ENCODE results near the gene SUGP2. TPM values are rescaled to one million over a fixed set of nuclear protein-coding genes. Genes with fewer than 3 reads are reported as not detected.

Gene SUGP2
- total and polyA plus RNA-seq, 9 of the 15 experiments (the other 6 are each of a cell fraction or from before 2014, with no cell fraction given), result 13.1 to 101 (median 63.1) TPM

- TF ChIP-seq PBX2 (CRISPR knock-in tag; IDR thresholded peaks at IDR 0.05; ENCODE audit: low read depth) (peak; percentile 93), PBX2 (tag; conservative IDR thresholded peaks at IDR 0.05; ENCODE audit: low read depth) (peak; percentile 100), THAP12 (CRISPR knock-in tag; IDR thresholded peaks at IDR 0.05) (no peak), OTX1 (CRISPR knock-in tag; IDR thresholded peaks at IDR 0.05) (no peak), IRF9 (tag; IDR thresholded peaks at IDR 0.05) (no peak), E2F3 (CRISPR knock-in tag; IDR thresholded peaks at IDR 0.05) (no peak), ZNF41 (CRISPR knock-in tag; conservative IDR thresholded peaks at IDR 0.05) (no peak), KDM4B (IDR thresholded peaks at IDR 0.05; ENCODE audit: borderline replicate concordance in 2 of 2, low read depth in 1 of 2) (no peak), FOXO4 (CRISPR knock-in tag; IDR thresholded peaks at IDR 0.05) (no peak), GTF2F1 (IDR thresholded peaks at IDR 0.05; ENCODE audit: low read depth, low read length) (no peak), IRF1 (CRISPR knock-in tag; IDR thresholded peaks at IDR 0.05; ENCODE audit: borderline replicate concordance) (no peak), ZBTB17 (CRISPR knock-in tag; IDR thresholded peaks at IDR 0.05) (peak; percentile 36; the same call in 1 of the 2 replicates)
These were observed 30.1 kb upstream of the SUGP2 start, which contains the start of gene SLC25A42 (continued) for GRCh38 chr19:19063183-19064097.

All from K562 (cell line).